Iris pigment epithelial cell (primary cell): ENCODE results near the gene SPX.

Experiments used
- DNase-seq: peaks from one replicate; pipeline ENCODE4 v3.0.0-alpha.2; 2011; ENCODE audit warnings: low read depth

SPX gene

GRCh38 chr12:21580748-21581516 is 54.8 kb downstream of the SPX start:
- no peak for DNase-seq
